ENCODE results near the gene RHOH. TPM values are rescaled to one million over a fixed set of nuclear protein-coding genes. Genes with fewer than 3 reads are reported as not detected.
"Not testable (repeated sequence)": the region's sequence is repeated elsewhere in the genome, so short reads cannot be mapped to it uniquely, and the experiment has no call there.

RHOH gene, protein sequence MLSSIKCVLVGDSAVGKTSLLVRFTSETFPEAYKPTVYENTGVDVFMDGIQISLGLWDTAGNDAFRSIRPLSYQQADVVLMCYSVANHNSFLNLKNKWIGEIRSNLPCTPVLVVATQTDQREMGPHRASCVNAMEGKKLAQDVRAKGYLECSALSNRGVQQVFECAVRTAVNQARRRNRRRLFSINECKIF
- total RNA-seq: 1.7 TPM

DNA sequence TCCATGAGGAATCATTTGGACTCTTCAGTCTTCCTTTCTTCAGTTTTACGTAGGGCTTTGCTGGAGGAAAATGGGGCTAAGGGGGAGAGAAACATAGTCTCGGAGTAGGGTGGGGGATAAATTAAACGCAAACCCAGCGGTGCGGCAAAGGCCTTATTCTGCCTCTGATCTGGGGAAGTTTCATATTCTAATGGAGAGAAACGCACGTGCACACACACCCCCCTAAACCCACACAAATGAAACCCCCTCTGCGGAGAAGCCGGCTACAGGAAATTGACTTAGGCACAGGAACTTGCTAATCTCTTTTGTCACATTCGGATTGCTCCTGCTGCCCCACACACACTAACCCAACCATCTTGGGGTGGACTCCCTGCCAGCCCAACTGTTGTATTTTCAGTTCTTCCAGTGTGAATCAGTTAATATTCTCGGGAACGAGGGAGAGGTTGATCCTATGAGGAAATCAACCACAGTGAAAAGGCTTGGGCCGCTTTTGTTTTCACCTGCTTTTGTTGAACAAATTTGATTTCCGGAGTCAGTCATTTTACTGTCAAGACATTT, at the start of gene RHOH:
TSS of gene RHOH (plus strand) at position 308 of the 558 bp plus-strand sequence. CDS start 46,356 bp downstream, outside the sequence.
- DNase-seq: no peak

DNA sequence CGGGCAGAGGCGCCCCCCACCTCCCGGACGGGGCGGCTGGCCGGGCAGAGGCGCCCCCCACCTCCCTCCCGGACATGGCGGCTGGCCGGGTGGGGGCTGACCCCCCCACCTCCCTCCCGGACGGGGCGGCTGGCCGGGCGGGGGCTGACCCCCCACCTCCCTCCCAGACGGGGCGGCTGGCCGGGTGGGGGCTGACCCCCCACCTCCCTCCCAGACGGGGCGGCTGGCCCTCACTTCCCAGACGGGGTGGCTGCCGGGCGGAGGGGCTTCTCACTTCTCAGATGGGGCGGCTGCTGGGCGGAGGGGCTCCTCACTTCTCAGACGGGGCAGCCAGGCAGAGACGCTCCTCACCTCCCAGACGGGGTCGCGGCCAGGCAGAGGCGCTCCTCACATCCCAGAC, 49.3 kb upstream of the RHOH start:
- not testable (repeated sequence) for DNase-seq

- DNase-seq: no peak
Observed at GRCh38 chr4:40149960-40150385, 46.9 kb upstream of the RHOH start.

DNA sequence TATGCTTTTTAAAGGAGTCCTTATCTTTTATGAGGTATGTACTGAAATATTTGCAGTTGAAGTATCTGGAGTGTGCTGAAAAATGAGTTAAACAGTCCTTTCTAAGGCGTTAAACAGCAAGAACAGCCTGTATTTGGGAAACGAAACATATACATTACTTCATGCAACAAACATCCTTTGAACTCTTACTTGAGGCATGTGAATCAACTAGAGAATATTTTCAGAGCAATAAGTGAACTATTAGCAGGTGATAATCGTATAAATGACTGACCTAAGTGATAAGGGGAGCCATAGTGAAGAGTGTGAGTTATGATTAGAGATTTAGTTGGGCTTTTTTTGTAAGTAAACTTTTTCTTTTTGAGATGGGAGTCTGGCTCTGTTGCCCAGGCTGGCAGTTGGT, 45.9 kb upstream of the RHOH start:
- no peak for DNase-seq

DNA sequence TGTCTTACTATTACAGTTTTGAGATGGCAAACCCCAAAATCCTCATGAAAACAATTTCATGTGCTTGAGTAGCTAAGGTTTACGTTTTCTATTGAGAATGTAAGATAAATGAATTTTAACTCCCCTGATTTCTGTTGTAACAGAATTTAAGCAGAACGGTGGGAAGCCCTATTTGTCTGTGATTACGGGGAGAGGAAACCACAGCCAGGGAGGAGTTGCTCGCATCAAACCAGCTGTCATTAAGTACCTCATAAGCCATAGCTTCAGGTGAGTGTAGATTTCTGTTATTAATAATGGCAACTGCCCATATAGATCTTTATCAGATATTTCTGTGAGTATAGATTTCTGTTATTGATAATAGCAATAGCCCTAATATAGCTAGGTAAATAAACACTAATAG, 44.2 kb upstream of the RHOH start:
- DNase-seq: no peak

- DNase-seq: no peak
Observed at GRCh38 chr4:40157436-40157835, 39.4 kb upstream of the RHOH start.

DNA sequence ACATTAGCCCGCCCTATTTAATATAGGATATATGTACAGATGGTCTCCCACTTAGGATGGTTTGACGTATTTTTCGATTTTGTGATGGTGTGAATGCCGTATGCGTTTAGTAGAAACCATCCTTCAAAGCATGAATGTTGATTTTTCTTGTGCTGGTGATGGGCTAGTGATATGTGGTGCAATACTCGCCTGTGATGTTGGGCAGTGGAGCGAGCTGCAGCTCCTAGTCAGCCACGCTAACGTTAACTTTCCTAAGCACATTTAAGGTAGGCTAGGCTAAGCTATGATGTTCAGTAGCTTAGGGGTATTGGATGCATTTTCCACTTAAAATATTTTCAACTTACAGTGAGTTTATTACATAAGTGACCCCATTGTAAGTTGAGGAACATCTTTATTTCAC, 36.6 kb upstream of the RHOH start:
- no peak for DNase-seq

GRCh38 chr4:40164459-40164858, 32.4 kb upstream of the RHOH start:
- no peak for DNase-seq

DNA sequence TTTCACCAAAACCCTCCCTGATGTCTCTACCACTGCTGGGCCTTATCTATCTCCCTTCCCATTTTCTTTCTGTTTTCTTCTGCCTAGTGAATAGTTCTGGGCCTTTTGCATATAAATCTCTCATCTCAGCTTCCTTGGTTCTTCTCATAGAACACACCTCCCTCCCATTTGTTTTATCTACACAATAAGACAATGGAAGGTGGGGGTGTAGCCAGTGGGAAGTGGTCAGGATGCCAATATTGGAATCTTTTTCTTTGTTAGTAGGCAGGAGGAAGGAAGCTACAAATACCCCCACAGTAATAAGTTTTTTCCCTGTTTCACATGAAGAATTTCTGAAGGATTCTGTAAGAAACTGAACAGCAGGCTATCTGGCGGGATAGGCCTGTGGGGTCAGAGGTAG, 30.9 kb upstream of the RHOH start:
- no peak for DNase-seq

GRCh38 chr4:40168070-40168469, 28.8 kb upstream of the RHOH start:
- no peak for DNase-seq

DNA sequence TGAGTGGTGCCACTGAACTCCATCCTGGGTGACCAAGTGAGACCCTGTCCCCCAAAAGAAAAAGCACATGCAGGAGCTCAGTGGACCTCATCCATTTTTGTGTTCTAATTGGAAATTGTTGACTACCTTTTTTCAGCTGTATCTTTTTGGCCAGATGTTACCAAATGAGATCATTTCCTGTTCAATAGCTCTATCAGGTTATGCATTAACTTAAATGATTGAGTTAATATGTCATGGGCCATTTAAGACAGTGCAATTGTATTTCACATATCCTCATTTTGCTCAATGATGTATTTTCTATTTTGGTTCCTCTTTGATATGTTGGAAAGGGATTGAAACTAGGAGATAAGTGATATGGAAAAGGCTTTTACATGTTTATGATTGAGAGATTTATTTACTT, 26.2 kb upstream of the RHOH start:
- DNase-seq: no peak

GRCh38 chr4:40173470-40173875, 23.4 kb upstream of the RHOH start:
- no peak for DNase-seq

DNA sequence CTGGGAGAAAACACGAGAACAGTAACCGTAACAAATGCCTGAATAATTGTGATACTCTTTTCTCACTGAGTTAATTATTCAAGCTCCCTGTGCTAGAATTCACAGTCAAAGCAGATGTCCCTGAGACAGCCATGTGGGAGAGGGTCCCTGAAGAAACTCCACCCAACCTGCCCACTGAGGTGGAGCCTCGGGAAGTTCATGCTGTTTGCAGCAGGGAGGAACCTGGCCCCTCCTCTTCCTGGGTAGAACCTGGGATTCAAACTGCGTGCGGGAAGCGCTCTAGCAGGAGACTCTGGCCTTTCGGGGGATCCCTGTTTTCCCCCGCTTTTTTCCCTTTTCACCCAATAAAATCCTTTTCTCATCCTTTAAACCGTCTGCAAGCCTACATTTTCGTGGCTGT, 20.2 kb upstream of the RHOH start:
- no peak for DNase-seq

DNA sequence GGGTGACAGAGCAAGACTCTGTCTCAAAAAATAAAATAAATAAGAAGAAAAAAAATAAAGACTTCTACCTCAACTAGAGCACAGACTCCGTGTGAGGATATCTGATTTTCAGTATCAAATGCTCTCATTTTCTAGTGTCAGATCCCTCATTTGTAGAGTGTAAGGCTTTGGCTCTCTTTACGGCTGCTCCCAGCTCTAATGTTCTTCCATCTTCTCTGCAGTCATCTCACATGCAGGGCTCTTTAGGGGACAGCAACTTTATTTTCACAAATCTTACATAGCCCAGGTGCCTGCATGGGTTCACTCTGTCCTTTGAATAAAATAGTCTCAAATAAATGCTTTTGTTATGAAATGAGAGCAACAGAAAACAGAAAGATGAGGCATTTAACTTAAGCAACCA, 19.2 kb upstream of the RHOH start:
- DNase-seq: no peak

GRCh38 chr4:40178672-40179071, 18.2 kb upstream of the RHOH start:
- no peak for DNase-seq

DNA sequence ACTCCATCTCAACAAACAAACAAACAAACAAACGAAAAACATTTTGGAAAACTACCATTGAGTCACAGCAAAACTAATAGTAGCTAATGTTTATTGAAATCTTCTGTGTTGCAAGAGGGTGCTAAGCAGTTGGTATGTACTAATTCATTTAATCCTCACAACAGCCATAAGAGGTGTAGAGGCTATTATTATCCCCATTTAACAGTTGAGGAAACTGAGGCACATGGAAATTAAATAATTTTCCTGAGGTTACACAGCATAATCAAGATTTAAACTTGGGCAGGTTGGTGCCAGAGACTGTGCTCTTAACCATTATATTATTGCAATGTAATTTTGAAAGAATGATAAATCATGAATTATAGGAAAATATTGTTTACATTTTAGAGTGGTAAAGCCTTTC, 17.5 kb upstream of the RHOH start:
- DNase-seq: no peak

DNA sequence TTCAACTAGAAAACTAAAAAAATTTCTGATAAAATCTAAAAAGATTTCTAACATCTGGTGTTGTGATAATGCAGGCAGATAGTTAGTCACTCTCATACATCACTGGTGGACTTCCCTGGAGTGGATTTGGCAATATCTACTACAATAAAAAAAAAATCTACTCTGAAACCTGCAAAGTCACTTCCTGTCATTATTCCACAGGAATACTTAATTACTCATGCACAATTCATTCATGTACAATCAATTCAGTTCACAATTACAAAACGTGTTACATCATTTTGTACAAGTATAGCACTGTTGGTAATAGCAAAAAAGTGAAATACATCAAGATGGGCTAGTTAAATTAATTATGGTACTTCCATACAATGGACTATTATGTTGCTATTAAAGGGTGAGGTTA, 16.5 kb upstream of the RHOH start:
- no peak for DNase-seq

- DNase-seq: no peak
Observed at GRCh38 chr4:40182001-40182400, 14.8 kb upstream of the RHOH start.

GRCh38 chr4:40182954-40183353, 13.9 kb upstream of the RHOH start:
- DNase-seq: no peak

DNA sequence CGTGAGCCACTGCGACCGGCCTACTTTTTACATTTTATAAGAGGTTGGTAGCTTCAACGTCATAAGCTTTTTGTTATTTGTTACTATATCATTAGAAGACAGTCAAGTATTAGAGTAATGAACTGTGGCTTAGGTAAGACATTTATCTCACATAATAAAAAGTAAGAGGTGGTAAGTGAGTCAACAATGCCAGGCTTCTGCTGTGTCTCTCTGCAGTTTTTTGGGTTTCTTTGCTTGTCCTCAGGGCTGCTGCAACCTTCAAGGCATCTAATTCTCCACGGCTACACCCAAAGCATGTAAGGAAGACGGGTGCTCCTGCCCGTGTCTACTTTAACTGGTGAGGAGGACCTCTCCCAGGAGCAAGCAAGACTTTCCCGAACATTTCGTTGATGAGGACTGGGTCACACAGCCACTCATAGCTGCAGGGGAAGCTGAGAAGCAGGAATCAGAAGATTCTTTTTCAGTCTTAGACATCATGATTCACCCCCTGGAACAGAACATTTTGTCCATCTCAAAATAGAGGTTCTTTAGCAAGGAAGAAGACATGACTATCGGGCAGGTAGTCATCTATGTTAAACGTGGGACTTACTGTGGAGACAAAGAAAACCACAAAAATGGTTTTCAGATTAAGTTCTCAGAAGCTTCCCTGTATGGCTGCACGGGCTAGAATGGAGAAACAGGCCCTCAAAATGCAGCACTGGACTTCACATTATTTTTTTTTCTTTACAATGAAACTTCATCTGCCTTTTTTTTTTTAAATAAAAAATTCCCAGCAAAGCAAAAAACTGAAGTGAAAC, 13.0 kb upstream of the RHOH start:
- no peak for DNase-seq

- no peak for DNase-seq
Observed at GRCh38 chr4:40185830-40186664, 10.8 kb upstream of the RHOH start.

DNA sequence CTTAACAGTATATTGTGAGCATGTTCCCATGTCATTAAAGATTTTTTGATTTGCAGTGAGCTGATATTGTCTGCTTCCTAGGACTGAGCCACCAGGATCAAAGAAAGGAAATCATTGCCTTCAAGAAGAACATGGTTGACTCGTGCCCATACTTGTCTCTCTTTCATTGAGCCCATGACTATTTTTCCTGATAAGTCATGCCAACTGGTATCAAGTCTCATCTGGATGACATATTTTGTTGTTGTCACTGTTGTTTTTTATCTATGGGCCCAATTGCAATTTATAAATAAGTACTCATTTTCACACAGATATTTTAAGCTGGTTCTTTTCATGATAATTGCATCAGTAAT, 10.2 kb upstream of the RHOH start:
- DNase-seq: no peak

DNA sequence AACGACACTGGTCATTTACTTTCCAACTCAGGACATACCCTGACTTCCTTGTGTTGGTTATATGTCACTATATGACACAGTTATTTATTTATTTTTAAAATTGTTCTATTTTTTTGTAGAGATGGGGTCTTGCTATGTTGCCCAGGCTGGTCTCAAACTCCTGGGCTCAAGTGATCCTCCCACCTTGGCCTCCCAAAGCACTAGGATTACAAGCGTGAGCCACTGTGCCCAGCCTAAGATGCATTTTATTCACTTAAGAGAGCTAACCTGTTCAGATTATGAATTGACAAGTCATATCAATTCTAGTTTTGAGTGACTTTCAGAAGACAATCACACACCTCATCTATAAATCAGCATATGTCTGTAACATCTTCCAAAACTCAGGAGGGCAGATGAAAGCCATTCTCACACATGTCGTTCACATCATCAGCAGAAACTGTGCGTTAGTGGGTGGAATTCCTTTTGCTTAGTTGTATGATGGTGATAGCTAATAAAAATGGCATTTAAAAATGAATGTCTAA, 9.4 kb upstream of the RHOH start:
- no peak for DNase-seq

Data from skin of body (tissue), 2 donors.